Suprapubic skin (tissue), 4 donors: ENCODE data around the gene CDK5RAP2. TPM values are rescaled to one million over a fixed set of nuclear protein-coding genes. Genes with fewer than 3 reads are reported as not detected.

ENCODE experiments used
- DNase-seq, 2 donors: peaks; one replicate each; pipeline ENCODE4 v3.0.0-alpha.2; 2019; ENCODE audit warnings: low spot score in 2 of 2
- H3K27ac ChIP-seq: fragments of 200-600 bp; sonication (generic); one replicate; pipeline ENCODE4 v1.5.1; 2019
- H3K27me3 ChIP-seq: fragments of 200-600 bp; sonication (generic); one replicate; pipeline ENCODE4 v1.5.1; 2019
- H3K36me3 ChIP-seq: fragments of 200-600 bp; sonication (generic); one replicate; pipeline ENCODE4 v1.5.1; 2019
- H3K4me1 ChIP-seq: fragments of 200-600 bp; sonication (generic); one replicate; pipeline ENCODE4 v1.5.1; 2019
- H3K4me3 ChIP-seq: fragments of 200-600 bp; sonication (generic); one replicate; pipeline ENCODE4 v1.5.1; 2019; ENCODE audit warnings: mild to moderate bottlenecking
- H3K9me3 ChIP-seq: fragments of 200-600 bp; sonication (generic); one replicate; pipeline ENCODE4 v1.5.1; 2019
- EP300 ChIP-seq: sonication (generic); formaldehyde crosslinking; IDR thresholded peaks from one replicate; pipeline ENCODE4 v1.6.1; 2017; ENCODE audit warnings: antibody characterized with exemption
- POLR2A ChIP-seq, 2 donors: fragments of 450-650 bp; IDR thresholded peaks; one replicate each; pipeline ENCODE4 v1.6.1; 2017; ENCODE audit warnings: antibody characterized with exemption in 2 of 2, mild to moderate bottlenecking in 2 of 2, moderate library complexity in 2 of 2
- POLR2AphosphoS5 ChIP-seq, 3 donors: sonication (generic); formaldehyde crosslinking; IDR thresholded peaks; one replicate each; pipeline ENCODE4 v1.6.1; 2017; ENCODE audit warnings: antibody characterized with exemption in 3 of 3
- WGBS: methylation state at CpG from one replicate; pipeline ENCODE4 v1.1.5; 2018; 5-methylcytosine and 5-hydroxymethylcytosine counted together
- total RNA-seq, 4 donors: library from RNA; depleted of rRNA; stranded (reverse); fragments of >200 nt; gene quantifications; one replicate each; pipeline ENCODE4 v1.1.0, GENCODE V29; 2016
- TF ChIP-seq, protein P1 (sequence below), 2 donors: fragments of 200-600 bp in 1 of 2; fragments of 450-650 bp in 1 of 2; sonication (generic) in 1 of 2; IDR thresholded peaks; one replicate each; pipeline ENCODE4 v1.5.1; 2016 to 2019; ENCODE audit warnings: antibody characterized with exemption in 2 of 2, mild to moderate bottlenecking in 1 of 2, moderate library complexity in 1 of 2

The CDK5RAP2 gene
- total RNA-seq, 4 donors from 2014 or later, result 60.1 to 105 (median 64.3) TPM

DNA sequence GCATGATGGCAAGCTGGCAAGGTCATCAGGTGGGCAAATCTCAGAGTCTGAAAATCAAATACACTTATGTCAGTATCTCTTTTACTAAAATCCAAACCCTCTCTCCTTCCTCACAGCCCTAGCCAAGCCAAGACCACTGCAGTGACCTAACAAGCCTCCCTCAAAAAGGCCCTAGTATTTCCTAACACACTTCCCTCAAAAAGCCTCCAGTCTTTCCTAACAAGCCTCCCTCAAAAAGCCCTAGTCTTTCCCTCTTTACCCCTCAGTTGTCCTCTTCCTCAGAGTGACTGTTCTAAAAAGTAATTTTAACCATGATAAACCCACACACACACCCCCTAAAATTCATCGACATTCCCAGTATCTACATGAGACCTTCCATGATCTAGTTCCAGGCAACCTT is 140.0 kb downstream of the CDK5RAP2 start:
- Histone ChIP-seq H3K9me3 (no peaks in the 10 kb centered on the region), H3K36me3 (peaks cover 67% of the 10 kb centered on the region), H3K27me3 (no peaks in the 10 kb centered on the region), H3K4me3 (no peak overlapping the region), H3K4me1 (peaks cover 9% of the 10 kb centered on the region), H3K27ac (no peak overlapping the region)
- no peak for DNase-seq
- TF ChIP-seq EP300 (no peak), POLR2A (IDR thresholded peaks at IDR 0.05) (no peak), POLR2AphosphoS5 (IDR thresholded peaks at IDR 0.05) (no peak)
- TF ChIP-seq, protein P1, sequence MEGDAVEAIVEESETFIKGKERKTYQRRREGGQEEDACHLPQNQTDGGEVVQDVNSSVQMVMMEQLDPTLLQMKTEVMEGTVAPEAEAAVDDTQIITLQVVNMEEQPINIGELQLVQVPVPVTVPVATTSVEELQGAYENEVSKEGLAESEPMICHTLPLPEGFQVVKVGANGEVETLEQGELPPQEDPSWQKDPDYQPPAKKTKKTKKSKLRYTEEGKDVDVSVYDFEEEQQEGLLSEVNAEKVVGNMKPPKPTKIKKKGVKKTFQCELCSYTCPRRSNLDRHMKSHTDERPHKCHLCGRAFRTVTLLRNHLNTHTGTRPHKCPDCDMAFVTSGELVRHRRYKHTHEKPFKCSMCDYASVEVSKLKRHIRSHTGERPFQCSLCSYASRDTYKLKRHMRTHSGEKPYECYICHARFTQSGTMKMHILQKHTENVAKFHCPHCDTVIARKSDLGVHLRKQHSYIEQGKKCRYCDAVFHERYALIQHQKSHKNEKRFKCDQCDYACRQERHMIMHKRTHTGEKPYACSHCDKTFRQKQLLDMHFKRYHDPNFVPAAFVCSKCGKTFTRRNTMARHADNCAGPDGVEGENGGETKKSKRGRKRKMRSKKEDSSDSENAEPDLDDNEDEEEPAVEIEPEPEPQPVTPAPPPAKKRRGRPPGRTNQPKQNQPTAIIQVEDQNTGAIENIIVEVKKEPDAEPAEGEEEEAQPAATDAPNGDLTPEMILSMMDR (IDR thresholded peaks at IDR 0.05), result no peak
- 73% methylated on average over 1 of the region's 1 CpG for WGBS

DNA sequence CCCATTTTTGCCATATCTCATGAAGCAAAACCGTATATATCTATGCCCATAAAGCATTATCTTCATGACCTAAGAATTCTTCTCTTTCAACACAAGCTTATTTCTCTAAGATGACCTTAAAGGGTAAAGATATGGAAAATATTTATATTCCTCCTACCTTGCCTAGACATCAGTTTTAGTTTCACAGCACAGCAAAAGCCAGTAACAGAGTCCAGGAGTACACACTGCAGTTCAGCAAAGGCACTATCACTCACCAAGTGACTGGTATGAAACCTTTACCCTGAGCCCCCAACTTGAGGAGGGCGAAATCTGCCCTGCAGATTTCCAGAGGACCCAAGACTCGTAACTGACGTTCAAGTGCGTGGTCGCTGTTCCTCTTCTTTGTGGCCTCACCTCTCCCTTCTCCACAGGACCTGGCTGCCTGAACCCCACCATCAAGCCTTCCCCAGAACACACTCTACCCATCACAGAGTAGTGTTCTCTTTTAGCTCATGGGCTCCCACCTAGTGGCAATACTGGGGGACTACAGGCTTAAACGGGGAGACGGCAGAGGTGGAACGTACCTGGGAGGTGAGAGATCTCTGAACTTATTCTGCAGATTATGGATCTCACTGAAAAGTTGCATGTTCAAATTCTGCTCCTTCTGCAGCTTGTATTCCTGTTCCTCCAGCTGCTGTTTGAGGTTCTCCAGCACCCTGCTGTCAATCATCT is 141.0 kb downstream of the CDK5RAP2 start:
- Histone ChIP-seq H3K27ac (no peak overlapping the region), H3K9me3 (no peaks in the 10 kb centered on the region), H3K4me1 (peaks cover 16% of the 10 kb centered on the region), H3K36me3 (peaks cover 70% of the 10 kb centered on the region), H3K27me3 (no peaks in the 10 kb centered on the region), H3K4me3 (no peak overlapping the region)
- no peak for TF ChIP-seq POLR2A (IDR thresholded peaks at IDR 0.05)
- WGBS, result 89% methylated on average over 9 of the region's 9 CpGs
- no peak for DNase-seq

DNA sequence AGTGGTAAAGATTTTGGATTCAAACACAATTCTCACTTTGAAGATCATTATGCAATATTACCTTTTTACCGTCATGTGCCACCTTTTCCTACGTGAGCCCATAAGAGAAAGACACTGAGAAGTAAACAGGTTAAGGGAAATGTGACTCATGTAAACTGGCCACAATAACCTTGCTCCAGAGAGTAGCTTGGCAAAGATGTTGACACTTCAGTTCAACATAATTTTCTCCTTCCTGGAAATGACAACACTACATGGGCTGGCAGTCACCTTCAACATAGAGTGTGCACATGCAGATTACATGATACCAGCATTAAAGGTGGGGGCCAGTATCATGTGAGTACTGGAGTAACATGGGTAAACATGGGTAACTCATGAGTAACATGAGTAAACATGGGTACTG is 141.9 kb downstream of the CDK5RAP2 start:
- TF ChIP-seq, protein P1 (IDR thresholded peaks at IDR 0.05), result no peak
- no peak for TF ChIP-seq EP300
- TF ChIP-seq POLR2AphosphoS5 (IDR thresholded peaks at IDR 0.05), result no peak
- TF ChIP-seq POLR2A (IDR thresholded peaks at IDR 0.05), result no peak
- Histone ChIP-seq H3K27ac (no peak overlapping the region), H3K36me3 (peaks cover 64% of the 10 kb centered on the region), H3K27me3 (no peaks in the 10 kb centered on the region), H3K9me3 (no peaks in the 10 kb centered on the region), H3K4me1 (peaks cover 16% of the 10 kb centered on the region), H3K4me3 (no peak overlapping the region)
- no peak for DNase-seq
- WGBS, result 82% methylated on average over 2 of the region's 2 CpGs

DNA sequence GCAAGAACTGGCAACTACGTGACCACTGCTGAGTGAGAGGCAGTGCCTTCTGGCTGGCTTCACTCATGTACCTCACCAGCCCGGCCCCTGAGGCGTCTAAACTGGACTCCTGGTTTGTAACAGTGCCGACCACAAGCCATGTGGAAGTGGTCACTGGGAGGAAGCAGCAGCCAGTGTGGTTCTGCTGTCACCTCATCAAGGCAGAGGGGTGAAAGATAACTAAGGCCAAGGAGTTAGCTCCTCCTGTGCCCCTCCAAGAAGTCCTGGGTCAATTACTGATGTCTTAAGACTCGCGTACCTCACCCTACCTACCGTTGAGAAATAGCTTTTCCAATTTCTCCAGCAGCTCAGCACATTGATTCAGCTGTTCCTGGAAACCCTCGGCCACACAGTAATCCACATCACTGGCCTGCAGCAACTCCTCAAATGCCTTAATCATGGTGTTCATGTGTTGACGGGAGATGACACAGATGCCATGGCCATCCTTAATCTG is 142.9 kb downstream of the CDK5RAP2 start:
- 85% methylated on average over 9 of the region's 9 CpGs for WGBS
- Histone ChIP-seq H3K36me3 (peaks cover 55% of the 10 kb centered on the region), H3K4me3 (no peak overlapping the region), H3K27me3 (no peaks in the 10 kb centered on the region), H3K9me3 (no peaks in the 10 kb centered on the region), H3K27ac (no peak overlapping the region), H3K4me1 (peaks cover 16% of the 10 kb centered on the region)
- DNase-seq, result no peak
- TF ChIP-seq POLR2A (IDR thresholded peaks at IDR 0.05) (no peak), EP300 (no peak), POLR2AphosphoS5 (IDR thresholded peaks at IDR 0.05) (no peak)
- TF ChIP-seq, protein P1 (IDR thresholded peaks at IDR 0.05), result no peak

DNA sequence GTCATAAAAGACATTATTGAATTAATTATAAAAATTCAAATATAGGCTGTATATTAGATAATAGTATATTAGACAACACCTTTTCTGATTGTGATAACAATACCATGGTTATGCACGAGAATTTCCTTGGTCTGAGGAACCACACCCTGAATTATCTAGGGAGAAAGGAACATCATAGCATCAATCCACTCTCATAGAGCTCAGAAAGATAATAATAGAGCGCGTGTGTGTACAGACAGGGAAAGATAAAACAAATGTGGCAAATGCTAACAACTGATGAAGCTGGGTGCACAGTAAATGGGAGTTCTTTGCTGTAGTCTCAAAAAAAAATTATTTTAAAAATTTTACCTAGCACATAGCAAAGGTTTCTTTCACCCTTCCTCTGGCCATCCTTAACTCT is 143.5 kb downstream of the CDK5RAP2 start:
- H3K36me3 ChIP-seq, result peaks cover 50% of the 10 kb centered on the region
- no peak overlapping the region for H3K27ac ChIP-seq
- DNase-seq, result no peak
- no peaks in the 10 kb centered on the region for H3K27me3 ChIP-seq
- no peak overlapping the region for H3K4me3 ChIP-seq
- 86% methylated on average over 3 of the region's 3 CpGs for WGBS
- TF ChIP-seq POLR2A (IDR thresholded peaks at IDR 0.05) (no peak), POLR2AphosphoS5 (IDR thresholded peaks at IDR 0.05) (no peak)
- TF ChIP-seq, protein P1 (IDR thresholded peaks at IDR 0.05), result no peak
- no peaks in the 10 kb centered on the region for H3K9me3 ChIP-seq
- peaks cover 13% of the 10 kb centered on the region for H3K4me1 ChIP-seq
